Measurements from ENCODE around the gene NID1.

NID1 gene, protein sequence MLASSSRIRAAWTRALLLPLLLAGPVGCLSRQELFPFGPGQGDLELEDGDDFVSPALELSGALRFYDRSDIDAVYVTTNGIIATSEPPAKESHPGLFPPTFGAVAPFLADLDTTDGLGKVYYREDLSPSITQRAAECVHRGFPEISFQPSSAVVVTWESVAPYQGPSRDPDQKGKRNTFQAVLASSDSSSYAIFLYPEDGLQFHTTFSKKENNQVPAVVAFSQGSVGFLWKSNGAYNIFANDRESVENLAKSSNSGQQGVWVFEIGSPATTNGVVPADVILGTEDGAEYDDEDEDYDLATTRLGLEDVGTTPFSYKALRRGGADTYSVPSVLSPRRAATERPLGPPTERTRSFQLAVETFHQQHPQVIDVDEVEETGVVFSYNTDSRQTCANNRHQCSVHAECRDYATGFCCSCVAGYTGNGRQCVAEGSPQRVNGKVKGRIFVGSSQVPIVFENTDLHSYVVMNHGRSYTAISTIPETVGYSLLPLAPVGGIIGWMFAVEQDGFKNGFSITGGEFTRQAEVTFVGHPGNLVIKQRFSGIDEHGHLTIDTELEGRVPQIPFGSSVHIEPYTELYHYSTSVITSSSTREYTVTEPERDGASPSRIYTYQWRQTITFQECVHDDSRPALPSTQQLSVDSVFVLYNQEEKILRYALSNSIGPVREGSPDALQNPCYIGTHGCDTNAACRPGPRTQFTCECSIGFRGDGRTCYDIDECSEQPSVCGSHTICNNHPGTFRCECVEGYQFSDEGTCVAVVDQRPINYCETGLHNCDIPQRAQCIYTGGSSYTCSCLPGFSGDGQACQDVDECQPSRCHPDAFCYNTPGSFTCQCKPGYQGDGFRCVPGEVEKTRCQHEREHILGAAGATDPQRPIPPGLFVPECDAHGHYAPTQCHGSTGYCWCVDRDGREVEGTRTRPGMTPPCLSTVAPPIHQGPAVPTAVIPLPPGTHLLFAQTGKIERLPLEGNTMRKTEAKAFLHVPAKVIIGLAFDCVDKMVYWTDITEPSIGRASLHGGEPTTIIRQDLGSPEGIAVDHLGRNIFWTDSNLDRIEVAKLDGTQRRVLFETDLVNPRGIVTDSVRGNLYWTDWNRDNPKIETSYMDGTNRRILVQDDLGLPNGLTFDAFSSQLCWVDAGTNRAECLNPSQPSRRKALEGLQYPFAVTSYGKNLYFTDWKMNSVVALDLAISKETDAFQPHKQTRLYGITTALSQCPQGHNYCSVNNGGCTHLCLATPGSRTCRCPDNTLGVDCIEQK

DNA sequence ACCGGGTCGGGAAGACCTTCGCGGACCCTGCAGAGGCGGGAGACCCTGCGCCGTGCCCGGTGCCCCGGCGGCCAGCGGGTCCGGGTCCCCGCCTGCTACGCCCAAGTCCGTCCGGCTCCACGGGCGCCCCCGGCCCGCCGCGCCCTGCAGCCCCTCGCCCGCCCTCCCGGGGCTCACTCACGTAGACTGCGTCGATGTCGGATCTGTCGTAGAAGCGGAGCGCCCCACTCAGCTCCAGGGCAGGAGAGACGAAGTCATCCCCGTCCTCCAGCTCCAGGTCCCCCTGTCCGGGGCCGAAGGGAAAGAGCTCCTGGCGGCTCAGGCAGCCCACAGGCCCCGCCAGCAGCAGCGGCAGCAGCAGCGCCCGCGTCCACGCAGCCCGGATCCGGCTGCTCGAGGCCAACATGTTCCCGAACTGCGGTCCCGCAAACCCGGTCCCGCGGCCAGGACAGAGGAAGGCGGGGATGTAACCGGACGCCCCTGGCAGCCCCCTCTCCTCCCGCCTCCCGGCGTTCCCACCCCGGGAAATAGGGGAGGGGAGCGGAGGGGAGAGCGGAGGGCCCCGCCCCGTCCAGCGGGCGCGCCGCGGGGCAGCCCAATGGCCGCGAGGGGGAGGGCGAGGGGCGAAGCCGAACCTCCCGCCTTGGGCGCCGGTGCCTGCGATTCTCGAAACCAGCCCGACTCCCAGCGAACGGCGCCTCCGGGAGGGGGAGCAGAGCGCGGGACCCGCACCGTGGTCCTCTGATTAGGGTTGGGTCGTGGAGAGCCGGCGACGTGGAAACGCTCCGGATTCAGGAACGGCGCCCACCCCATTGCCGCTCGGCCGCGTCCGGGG lies at the start of gene NID1:
TSS of gene NID1 (minus strand) at position 417 of the 835 bp plus-strand sequence. CDS start at position 406, 11 bp downstream.
- in situ Hi-C loops (cut with HindIII; ENCODE audit: low sequenced_read_pairs) = loop anchor here (5.0 kb wide), 1 partner anchor 73 kb away; no protein-coding TSS in a partner anchor

- in situ Hi-C loops (cut with HindIII; ENCODE audit: low sequenced_read_pairs) = no loop called here
These were observed 49.3 kb upstream of the NID1 start for GRCh38 chr1:236114076-236114747.

DNA sequence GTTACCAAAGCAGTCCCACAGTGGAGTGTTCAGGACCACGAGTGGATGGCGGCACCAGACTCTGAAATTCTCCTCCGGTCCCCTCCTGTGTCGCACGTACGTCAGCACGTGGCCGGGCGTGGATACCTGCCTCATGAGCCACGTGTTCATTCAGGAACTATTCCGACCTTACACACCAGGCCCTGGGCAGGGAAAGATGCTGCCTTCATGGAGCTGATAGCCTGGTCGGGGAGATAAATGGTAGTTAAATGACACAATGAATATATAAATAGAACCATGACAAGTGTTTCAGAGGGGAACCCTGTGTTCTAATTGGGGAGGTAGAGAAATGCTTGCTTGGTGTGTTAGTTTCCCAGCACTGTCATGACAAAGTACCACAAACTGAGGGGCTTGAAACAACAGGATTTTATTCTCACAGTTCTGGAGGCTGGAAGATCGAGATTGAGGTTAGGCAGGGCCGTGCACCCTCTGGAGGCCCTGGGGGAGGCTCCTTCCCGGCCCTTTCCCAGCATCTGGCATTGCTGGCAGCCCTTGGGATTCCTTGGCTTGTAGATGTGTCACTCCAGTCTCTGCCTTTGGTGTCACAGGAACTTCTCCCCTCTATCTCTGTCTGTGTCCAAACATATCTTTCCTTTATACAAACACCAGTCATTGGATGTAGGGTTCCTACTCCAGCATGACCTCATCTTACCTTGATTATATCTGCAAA lies 48.6 kb upstream of the NID1 start:
- in situ Hi-C loops (cut with HindIII; ENCODE audit: low sequenced_read_pairs) = no loop called here

- in situ Hi-C loops (cut with HindIII; ENCODE audit: low sequenced_read_pairs) = no loop called here
These were observed 47.4 kb upstream of the NID1 start for GRCh38 chr1:236112332-236112627.

DNA sequence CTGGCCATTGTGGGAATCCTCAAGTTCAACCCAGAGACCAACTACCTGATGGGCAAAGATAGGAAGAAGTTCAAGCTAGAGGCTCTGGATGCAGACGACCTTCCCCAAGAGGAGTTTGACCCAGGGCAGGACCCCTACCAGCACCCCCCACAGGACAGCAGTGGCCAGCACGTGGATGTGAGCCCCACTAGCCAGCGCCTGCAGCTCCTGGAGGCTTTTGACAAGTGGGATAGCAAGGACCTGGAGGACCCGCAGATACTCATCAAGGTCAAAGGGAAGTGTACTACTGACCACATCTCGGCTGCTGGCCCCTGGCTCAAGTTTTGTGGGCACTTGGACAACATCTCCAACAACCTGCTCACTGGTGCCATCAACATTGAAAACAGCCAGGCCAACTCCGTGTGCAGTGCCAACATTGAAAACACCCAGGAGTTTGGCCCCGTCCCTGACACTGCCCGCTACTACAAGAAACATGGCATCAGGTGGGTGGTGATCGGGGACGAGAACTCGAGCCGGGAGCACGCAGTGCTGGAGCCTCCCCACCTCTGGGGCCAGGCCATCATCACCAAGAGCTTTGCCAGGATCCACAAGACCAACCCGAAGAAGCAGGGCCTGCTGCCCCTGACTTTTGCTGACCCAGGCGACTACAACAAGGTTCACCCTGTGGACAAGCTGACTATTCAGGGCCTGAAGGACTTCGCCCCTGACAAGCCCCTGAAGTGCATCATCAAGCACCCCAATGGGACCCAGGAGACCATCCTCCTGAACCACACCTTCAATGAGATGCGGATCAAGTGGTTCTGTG lies 46.8 kb upstream of the NID1 start:
- in situ Hi-C loops (cut with HindIII; ENCODE audit: low sequenced_read_pairs) = no loop called here

DNA sequence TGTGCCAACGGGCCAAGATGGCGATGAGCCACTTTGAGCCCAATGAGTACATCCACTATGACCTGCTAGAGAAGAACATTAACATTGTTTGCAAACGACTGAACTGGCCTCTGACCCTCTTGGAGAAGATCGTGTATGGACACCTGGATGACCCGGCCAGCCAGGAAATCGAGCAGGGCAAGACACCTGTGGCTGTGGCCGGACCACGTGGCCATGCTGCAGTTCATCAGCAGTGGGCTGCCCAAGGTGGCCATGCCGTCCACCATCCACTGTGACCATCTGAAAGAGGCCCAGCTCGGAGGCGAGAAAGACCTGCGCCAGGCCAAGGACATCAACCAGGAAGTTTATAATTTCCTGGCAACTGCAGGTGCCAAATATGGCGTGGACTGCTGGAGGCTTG lies 45.2 kb upstream of the NID1 start:
- in situ Hi-C loops (cut with HindIII; ENCODE audit: low sequenced_read_pairs) = no loop called here

- in situ Hi-C loops (cut with HindIII; ENCODE audit: low sequenced_read_pairs) = no loop called here
These were observed 43.2 kb upstream of the NID1 start for GRCh38 chr1:236108027-236108648.

GRCh38 chr1:236107121-236107907 lies 42.4 kb upstream of the NID1 start:
- in situ Hi-C loops (cut with HindIII; ENCODE audit: low sequenced_read_pairs) = no loop called here

- in situ Hi-C loops (cut with HindIII; ENCODE audit: low sequenced_read_pairs) = no loop called here
These were observed 38.8 kb upstream of the NID1 start for GRCh38 chr1:236103646-236104218.

DNA sequence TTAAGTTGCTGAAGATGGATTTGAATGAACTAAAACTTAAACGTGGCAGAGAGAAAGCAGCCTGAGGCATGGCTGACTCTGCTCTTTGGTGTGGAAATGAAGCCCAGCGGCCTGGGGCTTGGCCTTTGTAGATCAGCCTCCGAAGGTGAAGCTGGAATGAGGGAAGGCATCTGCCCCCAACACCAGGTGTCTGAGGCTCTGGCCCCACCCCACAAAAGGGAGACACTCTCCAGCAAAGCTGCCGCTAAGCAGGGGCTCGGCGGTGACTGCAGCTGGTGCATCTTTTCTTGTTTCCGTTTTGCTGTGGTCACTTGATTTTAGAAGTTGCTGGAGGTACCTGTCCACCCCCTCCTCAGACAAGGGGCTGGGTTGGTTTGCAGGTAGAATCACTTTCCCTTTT lies 38.2 kb upstream of the NID1 start:
- in situ Hi-C loops (cut with HindIII; ENCODE audit: low sequenced_read_pairs) = no loop called here

DNA sequence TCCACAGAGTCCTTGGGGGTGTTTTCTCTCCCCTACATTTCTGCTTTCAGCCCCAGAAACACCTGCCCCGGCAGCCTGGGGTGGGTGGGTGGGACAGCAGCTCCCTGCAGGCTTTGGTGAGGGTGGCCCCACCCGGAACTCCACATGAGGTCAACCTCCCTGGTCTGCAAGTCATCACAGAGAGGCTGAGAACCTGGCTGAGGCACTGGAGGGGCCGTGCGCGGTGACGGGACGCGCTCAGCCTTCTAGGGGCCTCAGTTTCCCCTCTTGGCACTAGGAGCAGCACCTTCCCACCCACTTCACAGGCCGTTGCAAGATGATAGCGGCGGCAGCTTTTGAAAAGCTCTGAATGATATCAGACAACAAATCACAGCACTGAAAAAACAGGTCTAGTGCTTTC lies 37.7 kb upstream of the NID1 start:
- in situ Hi-C loops (cut with HindIII; ENCODE audit: low sequenced_read_pairs) = no loop called here

- in situ Hi-C loops (cut with HindIII; ENCODE audit: low sequenced_read_pairs) = no loop called here
These were observed 36.6 kb upstream of the NID1 start for GRCh38 chr1:236101233-236102200.

- in situ Hi-C loops (cut with HindIII; ENCODE audit: low sequenced_read_pairs) = no loop called here
These were observed 35.9 kb upstream of the NID1 start for GRCh38 chr1:236100799-236101198.

- in situ Hi-C loops (cut with HindIII; ENCODE audit: low sequenced_read_pairs) = no loop called here
These were observed 34.6 kb upstream of the NID1 start for GRCh38 chr1:236099355-236099974.

DNA sequence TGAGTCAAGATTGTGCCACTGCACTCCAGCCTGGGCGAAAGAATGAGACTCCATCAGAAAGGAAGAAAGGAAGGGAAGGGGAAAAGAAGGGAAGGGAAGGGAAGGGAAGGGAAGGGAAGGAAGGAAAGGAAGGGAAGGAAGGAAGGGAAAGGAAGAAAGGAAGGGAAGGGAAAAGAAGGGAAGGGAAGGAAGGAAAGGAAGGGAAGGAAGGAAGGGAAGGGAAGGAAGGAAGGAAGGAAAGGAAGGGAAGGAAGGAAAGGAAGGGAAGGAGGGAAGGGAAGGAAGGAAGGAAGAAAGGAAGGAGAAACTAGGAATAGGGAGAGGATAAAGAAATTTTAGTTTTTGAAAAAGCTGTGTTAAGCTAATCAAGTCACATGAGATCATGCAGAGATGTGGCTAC lies 33.4 kb upstream of the NID1 start:
- in situ Hi-C loops (cut with HindIII; ENCODE audit: low sequenced_read_pairs) = no loop called here

All from endothelial cell of hepatic sinusoid (primary cell).